Forelimb muscle (tissue), 1 donor: ENCODE data around the gene DNM3. TPM values are rescaled to one million over a fixed set of nuclear protein-coding genes. Genes with fewer than 3 reads are reported as not detected.
"Not testable (repeated sequence)": the region's sequence is repeated elsewhere in the genome, so short reads cannot be mapped to it uniquely, and the experiment has no call there.

Source experiments
- DNase-seq: peaks from one replicate; pipeline ENCODE4 v3.0.0-alpha.2; 2013; ENCODE audit warnings: low read depth
- polyA plus RNA-seq: library from polyadenylated mRNA; unstranded; fragments of 120-200 nt; gene quantifications from one replicate; pipeline ENCODE4 v1.2.1, GENCODE V29; 2013; ENCODE audit not compliant: insufficient read length

DNM3 gene
- polyA plus RNA-seq, 1 donor, result 3.0 TPM

DNA sequence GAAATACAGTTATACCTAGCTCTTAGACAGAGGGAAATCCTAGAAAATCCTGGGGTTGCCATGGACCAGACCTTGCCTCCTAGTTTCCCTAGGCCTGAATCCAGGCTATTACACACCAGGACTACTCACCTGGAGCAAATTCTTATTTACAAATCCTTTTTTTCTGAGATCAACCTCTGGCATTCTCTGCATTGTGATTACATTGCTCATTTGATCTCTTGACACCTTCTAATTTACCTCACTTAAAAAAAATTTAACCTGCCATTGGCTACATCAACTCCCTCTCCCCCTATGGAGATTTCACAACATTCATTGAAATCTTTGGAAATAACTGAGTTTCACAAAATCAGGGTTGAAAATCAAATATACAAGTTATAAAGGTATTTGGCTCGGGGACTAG is 576.3 kb downstream of the DNM3 start:
- no peak for DNase-seq

DNA sequence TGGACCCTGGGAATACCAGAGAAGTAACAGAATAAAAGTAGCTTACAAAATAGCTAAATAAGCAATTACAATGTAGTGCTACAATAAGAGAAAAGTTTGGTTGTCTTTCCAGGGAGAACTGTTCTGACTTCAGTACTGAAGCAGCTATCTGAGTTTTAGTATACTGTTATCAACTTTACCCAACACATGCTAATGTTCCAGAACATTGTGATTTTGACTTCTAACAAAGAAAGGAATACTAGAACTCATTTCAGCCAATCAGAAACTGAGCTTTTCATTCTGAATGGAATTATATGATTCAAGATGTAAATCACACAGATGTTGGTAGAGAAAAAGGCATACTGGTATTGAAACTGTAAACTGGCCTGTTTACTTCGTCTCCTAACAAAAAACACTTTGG is 579.1 kb downstream of the DNM3 start, which contains the start of gene C1orf105:
Gene C1orf105, plus strand, starts transcription at position 301 of the 400 bp plus-strand sequence. CDS start 201 bp downstream, outside the sequence.
- no peak for DNase-seq

GRCh38 chr1:172421974-172422604 is 580.8 kb downstream of the DNM3 start:
- no peak for DNase-seq

DNA sequence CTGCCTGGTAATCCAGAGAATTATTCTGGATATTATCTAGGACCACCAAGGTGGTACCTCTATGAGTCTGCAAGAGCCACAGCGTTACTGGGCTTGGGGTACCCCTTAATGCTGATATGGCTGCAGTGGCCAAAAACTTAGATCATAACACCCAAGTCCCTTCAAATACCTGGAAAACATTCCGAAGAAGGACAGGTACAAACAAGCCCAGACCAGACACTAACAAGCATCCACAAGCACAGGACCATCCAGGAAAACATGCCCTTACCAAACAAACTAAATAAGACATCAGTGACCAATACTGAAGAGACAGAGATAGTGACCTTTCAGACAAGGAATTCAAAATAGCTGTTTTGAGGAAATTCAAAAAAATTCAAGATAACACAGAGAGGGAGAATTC is 582.0 kb downstream of the DNM3 start:
- DNase-seq, result no peak

DNA sequence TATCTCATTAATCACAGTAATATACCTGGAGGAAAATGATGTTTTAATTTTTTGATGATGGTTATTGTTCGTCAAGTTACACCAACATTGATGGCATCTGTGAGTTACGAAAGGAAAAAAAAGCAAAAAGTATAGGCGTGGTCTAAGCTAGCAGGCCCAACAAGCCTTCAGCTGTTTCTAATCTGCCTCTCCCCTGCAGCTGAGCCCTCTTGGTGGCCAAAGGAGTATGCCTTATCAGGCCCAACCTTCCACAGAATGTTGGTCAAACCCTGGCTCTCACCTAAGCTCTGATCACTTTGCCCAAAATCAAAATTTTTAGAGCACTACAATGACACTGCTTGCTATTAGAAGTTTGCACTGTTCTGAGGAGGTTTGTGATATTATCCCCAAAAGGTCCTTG is 584.0 kb downstream of the DNM3 start:
- no peak for DNase-seq

DNA sequence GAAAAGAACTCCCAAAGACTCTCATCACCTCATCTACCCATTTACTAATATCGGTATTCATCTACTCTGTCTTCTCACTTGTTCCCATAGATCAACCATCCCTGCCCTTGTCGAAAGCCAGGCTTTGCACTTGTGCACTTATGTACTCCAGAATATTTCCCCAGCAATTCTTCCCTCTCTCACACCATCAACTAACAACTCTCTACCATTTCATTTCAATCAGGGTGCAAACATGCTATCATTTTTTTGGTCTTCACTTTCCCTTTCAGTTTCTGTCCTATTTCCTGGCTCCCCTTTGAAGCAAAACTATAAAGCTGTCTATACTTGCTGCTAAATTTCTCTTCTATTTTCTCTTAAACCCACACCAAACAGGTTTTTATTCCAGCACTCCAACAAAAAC is 585.9 kb downstream of the DNM3 start:
- no peak for DNase-seq

DNA sequence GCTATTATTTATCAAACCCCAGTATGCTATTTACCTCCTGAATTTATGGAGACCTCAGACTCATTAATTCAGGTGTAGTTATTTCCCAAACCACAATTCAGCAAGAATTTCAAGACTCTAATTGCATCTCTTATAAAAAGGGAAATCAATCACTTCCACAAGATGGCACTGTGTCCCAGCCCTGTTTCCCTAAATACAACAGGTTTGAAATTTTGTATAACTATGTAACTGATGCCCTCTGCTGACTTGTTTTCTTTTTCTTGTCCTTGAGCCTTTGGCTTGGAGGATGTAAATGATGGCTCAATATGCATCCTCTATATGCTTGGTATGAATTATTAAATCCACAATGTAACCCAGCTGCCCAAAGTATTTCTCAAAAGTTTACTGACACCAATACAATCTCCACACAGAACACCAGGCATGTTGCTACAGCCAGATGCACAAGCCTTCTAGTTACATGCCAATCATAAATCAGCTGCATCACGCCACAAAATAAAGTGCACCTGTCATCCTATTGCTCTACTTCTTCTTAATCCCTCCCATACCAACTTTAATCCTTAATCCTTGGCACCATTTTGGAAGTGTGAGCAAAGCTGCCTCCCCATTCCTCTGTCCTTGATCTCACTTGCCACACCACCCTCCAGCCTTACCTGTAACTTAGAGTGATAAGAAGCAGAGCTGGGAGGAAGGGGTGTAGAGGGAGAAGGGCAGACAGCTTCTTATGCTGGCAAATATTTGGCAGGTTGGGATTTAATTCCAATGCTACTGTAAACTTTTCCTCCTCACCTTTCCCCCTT is 588.2 kb downstream of the DNM3 start:
- DNase-seq, result peak; percentile 69

DNA sequence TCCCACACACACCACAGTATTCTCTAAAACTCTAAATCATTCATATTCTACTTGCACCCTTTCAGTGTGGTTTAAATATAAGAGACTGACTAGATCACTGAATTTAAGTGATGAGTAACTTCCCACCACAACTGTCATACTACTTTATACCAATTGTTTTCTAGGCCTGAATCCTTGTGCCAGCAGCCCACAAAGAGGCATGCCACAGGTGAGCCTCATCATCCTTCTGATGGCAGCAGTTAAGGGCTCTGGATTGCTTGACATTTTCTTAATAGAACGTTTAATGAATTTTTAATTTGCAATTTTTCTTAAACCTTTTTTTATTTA is 588.8 kb downstream of the DNM3 start:
- no peak for DNase-seq

DNA sequence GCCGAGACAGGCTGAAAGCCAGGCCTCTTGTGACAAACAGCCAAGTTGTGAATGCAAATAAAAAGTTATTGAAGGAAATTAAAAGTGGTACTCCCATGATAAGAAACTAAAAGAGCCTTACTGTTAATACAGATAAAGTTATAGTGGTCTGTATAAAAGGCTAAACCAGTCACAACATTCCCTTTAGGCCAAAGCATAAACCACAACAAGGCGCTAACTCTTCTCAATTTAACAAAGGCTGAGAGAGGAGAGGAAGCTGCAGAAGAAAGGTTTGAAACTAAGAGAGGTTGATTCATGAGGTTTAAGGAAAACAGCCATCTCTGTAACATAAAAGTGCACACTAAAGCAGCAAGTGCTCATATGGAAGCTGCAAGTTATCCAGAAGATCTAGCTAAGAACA is 589.9 kb downstream of the DNM3 start:
- DNase-seq, result no peak

DNA sequence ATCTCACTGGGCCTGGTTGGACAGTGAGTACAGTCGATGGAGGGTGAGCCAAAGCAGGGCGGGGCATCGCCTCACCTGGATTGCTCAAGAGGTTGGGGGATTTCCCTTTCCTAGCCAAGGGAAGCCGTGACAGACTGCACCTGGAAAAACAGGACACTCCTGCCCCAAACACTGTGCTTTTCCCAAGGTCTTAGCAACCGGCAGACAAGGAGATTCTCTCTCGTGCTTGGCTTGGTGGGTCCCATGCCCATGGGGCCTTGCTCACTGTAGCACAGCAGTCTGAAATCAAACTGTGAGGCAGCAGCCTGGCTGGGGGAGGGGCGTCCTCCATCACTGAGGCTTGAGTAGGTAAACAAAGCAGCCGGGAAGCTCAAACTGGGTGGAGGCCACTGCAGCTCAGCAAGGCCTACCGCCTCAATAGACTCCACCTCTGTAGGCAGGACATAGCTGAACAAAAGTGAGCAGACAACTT is 590.5 kb downstream of the DNM3 start:
- DNase-seq, result no peak

- not testable (repeated sequence) for DNase-seq
Measured at GRCh38 chr1:172437183-172437582, 595.9 kb downstream of the DNM3 start.

DNA sequence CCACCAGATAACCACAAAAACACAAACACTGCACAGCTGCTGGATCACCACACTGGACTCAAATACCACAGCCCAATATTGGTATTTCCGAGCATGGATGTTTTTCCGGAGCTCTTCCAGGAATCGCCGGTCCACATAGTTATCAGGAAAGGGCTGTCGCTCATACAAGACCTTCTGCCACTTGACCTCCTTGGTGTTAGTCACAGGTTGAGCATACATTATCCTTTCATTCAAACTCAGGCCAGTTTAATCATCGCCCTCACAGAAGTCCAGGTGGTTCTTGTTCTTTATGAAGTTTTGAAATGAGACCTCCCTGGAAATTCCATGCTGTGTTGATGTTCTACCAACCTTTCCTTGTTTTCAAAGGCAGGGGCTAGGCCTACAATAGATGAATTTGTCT is 601.1 kb downstream of the DNM3 start:
- DNase-seq, result no peak

GRCh38 chr1:172442843-172443565 is 601.7 kb downstream of the DNM3 start:
- DNase-seq, result no peak

GRCh38 chr1:172443666-172444453 is 602.6 kb downstream of the DNM3 start, which contains the start of gene PIGC:
TSS of gene PIGC (minus strand) at chr1:172444069. CDS start at chr1:172442622, 1,447 bp downstream.
- peak; percentile 70 for DNase-seq

GRCh38 chr1:172446547-172446946 is 605.2 kb downstream of the DNM3 start:
- no peak for DNase-seq

GRCh38 chr1:172447641-172448040 is 606.3 kb downstream of the DNM3 start:
- DNase-seq, result no peak

- no peak for DNase-seq
Measured at GRCh38 chr1:172448995-172449584, 607.8 kb downstream of the DNM3 start.

DNA sequence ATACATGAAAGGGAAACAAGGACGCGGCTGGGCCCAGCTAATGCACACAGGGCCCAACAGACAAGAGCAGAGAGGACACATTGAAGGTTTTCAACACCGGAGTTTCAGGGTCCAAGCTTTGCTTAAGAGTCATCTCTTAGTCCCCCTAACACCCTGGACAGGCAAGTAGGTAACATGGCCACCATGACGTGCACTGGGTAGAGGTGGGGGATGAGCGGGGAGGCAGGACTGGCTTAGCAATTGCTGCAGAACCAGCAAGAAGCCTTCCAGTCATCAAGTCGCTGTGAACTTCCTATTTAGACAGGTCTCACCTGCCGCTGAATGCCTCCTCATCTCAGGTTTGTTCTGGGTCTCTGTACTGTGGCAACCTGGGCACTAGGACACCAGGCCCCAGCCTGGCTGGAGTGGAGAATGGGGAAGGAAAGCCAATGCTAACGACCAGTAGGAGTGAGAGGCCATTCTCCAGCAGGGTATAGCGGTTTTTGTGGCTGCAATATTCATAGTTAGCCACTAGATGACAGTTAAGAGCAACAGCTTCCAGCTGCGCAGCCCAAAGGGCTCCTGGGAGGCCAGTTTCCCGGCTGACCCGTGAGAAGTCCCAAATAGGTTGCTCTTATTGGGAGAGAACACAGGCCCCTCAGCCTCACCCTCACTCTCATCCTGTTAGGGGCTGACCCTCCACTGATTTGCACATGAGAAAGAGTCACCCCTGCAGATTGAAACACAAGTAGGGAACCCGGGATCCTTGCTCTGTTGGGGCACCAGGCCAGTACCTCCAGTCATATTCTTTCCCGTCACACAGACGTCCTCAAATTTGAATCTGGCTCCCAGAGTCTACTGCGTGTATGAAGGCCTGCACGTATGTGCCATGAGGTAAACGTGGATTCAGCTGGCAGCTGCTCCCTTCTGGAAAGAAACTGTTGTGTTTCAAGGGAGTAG is 608.6 kb downstream of the DNM3 start:
- peak; percentile 32 for DNase-seq

DNA sequence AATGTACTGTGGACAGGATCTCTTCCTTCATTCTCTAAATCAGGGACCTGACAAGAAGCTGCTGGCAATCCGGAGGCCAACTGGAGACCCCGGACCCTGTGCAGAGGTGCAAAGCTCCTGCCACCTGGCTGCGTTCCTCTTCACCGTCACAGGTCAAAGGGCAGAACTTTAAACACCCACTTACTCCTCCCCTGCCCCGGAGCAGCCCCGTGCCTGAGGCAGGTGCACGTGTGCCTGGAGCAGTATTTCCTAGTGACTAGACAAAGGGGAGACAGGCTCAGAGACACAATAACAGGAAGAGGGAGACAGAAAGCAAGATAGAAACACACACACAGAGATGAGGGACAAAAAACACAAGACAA is 609.2 kb downstream of the DNM3 start:
- no peak for DNase-seq

DNA sequence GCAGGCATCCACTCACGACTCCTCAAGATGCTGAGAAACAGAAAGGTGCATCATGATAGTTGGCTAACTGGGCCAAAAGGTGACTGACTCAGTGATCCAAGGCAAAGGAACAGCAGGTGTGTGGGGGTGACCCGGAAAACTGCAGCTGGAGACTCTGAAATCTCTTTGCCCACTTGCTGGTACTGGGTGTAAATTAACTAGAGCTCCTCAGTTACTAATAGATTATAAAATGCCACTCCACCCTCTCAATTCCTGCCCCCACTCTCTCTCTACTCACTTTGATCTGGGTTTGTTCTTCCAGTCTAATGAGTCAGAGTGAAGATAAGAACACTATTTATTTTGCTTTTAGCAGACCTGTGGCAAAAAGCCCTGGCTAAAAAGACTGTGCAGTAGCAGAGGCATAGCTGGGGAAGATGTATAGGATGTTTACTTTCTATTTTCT is 609.7 kb downstream of the DNM3 start:
- no peak for DNase-seq
